OCI-LY7 (cell line): ENCODE data around the gene CYP4X1.
"Not testable (repeated sequence)": the region's sequence is repeated elsewhere in the genome, so short reads cannot be mapped to it uniquely, and the experiment has no call there.

Experiments
- EZH2phosphoT487 ChIP-seq: fragments of 200-600 bp; sonication (generic); IDR thresholded peaks from 2 replicates; pipeline ENCODE4 v1.6.1; 2018; ENCODE audit warnings: low read depth, borderline replicate concordance, mild to moderate bottlenecking, mixed run types, antibody characterized with exemption, low read length, moderate library complexity, mixed read lengths
- TF ChIP-seq, protein P1 (sequence below): fragments of 200-600 bp; sonication (generic); conservative IDR thresholded peaks from 2 replicates; pipeline ENCODE4 v1.5.1; 2014; ENCODE audit warnings: mild to moderate bottlenecking, antibody characterized with exemption, low read length, moderate library complexity, mixed read lengths

DNA sequence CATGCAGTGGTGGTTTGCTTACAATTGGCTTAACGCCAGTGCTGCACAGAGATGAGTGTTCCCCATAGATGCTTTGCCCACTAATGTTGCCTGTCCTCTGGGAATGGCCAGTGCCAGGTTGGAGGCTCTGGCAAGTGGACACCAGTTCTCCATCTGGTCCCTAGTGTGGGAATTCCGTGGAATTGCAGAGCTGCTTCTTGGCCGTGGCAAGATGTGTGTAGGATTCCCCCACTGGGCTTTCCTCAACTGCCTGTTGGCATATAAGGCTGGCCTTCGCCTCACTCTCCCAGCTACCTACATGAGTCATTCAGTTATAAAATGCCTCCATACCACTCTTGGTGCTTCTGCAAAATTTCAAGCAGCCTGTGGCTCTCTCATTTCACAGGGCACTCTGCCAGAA lies 45.6 kb downstream of the CYP4X1 start:
- TF ChIP-seq, protein P1, sequence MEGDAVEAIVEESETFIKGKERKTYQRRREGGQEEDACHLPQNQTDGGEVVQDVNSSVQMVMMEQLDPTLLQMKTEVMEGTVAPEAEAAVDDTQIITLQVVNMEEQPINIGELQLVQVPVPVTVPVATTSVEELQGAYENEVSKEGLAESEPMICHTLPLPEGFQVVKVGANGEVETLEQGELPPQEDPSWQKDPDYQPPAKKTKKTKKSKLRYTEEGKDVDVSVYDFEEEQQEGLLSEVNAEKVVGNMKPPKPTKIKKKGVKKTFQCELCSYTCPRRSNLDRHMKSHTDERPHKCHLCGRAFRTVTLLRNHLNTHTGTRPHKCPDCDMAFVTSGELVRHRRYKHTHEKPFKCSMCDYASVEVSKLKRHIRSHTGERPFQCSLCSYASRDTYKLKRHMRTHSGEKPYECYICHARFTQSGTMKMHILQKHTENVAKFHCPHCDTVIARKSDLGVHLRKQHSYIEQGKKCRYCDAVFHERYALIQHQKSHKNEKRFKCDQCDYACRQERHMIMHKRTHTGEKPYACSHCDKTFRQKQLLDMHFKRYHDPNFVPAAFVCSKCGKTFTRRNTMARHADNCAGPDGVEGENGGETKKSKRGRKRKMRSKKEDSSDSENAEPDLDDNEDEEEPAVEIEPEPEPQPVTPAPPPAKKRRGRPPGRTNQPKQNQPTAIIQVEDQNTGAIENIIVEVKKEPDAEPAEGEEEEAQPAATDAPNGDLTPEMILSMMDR: not testable (repeated sequence)
- not testable (repeated sequence) for TF ChIP-seq EZH2phosphoT487
